Epithelial cell of prostate (primary cell): ENCODE measurements around the gene ZBTB16.

ENCODE experiments used
- DNase-seq: peaks from one replicate; pipeline ENCODE4 v3.0.0-alpha.2; 2011; ENCODE audit warnings: low read depth, low spot score
- H3K27ac ChIP-seq: fragments of 450-650 bp; 2 replicates; pipeline ENCODE4 v1.5.1; 2017; ENCODE audit warnings: mild to moderate bottlenecking

ZBTB16 gene

DNA sequence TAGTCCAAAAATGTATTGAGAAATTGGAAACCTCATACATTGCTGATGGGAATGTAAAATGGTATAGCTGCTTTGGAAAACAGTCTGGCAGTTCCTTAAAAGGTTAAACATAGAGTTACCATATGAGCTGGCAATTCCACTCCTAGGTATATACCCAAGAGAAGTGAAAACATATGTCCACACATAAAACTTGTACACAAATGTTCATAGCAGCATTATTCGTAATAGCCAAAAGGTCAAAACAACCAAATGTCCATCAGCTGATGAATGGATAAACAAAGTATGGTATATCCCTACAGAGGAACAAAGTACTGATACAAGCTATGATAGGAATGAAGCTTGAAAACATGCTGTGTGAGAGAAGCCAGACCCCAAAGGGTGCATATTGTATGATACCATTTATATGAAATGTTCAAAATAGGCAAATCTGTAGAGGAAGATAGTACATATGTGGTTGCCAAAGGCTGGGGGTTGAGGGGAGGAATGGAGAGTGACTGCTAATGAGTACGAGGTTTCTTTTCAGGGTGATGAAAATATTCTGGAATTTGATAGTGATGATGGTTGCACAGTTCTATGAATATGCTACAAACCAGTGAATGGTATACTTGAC is 85.8 kb downstream of the ZBTB16 start:
- no peak overlapping the region for H3K27ac ChIP-seq
- DNase-seq: no peak

DNA sequence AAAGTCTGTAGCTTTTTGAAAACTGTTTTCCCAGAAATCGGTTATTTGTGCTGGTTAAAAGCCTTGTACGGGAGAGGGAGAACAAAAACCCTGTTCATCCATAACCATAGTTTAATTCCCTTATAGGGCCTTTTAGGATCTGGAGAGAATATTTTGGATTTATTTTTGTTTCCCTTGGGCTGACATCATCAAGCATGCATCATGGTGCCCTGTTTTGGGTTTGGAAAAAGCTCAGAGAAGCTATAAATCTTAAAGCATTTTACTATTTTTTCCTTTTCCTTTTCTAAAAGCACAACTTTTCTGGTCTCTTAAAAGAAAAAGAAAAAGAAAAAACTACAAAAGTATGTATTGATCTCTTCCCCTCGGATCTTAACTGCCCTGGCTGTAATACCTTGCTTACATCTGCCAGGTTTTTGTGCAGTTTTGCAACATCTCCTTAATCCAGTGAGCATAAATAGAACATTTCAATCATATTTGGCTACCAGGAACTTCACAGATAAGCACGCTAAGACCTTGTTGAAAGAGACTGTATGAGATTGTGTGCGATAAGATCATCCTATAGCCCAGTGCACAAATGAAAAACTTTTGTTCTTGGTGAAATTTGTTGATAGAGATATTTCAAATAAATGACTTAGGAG is 88.0 kb downstream of the ZBTB16 start:
- H3K27ac ChIP-seq: no peak overlapping the region
- no peak for DNase-seq

DNA sequence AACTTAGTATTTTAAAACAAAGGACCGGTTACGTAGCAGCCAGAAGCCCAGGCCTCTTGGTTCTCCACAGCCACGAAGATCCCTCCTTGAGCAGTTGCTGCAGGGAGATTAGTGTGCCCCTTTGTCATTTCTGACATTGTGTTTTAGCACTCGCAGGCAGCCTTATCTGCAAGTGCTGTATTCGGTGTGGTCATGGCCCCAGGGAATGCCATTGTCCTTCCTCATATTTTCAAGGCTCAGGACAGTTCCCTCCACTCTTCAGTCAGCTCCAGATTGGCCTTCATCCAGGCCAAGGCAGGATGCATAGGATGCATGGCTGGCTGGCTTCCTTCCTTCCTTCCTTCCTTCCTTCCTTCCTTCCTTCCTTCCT is 88.5 kb downstream of the ZBTB16 start:
- H3K27ac ChIP-seq: no peak overlapping the region

DNA sequence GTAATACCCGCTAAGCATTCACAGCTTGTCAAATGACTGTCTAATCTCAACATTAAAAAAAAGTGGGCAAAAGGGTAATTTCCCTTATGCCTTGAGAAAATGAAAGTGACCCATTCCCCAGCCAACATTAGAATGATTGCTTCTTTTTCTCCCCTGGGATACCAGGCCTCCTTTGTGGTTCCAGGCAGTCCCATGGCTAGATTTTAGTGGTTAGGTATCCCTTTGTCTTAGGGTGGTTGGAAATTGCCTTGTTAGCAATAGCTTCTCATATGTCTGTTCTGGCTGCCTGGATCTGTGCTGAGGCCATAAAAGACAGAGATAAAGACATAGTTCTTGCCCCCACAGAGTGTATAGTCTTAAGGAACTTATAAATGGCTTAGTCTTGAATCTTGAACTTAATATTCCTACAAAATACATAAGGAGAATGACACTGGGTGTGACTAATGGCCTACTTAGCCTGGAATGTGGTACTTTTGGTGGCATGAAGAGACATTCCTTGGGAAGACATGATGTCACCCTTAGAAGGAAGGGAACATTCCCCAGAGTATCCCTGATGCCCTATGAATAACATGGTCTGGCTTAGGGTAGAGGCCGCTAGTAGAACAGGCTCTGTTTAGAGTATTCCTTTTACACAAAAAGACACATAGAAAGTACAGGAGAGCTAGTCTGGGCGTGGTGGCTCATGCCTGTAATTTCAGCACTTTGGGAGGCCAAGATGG is 90.3 kb downstream of the ZBTB16 start:
- DNase-seq: no peak

More for the DNA sequence above, 88.5 kb downstream of the ZBTB16 start:
- DNase-seq: no peak

DNA sequence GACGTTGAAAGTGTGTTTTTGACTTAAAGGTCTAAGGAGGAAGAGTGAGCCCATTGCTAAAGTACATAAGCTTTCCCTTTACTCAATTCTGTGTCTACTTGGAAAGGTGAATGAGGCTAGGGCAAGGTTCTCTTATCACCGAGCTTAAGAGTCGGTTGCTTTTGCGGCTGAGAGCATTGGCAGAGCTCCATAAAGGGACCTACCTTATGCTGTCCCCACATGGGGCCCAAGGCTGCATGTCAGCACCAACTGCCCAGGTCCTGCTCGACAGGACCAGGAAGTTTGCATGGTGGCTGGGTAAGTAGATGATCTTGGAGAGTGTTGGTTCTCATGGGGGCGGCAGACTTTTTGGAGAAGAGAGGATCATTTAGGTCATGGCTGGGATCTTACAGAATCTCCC is 91.2 kb downstream of the ZBTB16 start:
- no peak overlapping the region for H3K27ac ChIP-seq
- no peak for DNase-seq

More for the DNA sequence above, 90.3 kb downstream of the ZBTB16 start:
- H3K27ac ChIP-seq: no peak overlapping the region

DNA sequence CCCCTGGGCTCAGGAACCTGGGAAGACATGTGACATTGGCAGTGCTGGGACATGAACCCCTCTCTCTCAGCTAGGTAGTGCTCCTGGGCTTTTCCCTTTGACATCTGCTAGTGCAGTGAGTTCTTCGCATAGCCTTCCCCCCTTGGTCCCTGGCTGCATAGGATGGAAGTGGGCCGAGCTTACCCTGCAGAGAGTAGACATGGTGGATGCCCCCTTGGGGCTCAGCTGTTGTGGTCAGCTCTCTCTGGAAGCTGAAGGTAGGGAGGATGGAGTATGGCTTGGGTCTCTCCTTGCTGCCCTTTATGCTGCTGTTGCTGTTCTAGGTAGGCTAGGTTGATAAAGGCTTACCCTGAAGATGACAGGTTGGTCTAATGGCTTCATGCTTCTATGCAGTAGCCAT is 92.1 kb downstream of the ZBTB16 start:
- H3K27ac ChIP-seq: no peak overlapping the region
- no peak for DNase-seq

DNA sequence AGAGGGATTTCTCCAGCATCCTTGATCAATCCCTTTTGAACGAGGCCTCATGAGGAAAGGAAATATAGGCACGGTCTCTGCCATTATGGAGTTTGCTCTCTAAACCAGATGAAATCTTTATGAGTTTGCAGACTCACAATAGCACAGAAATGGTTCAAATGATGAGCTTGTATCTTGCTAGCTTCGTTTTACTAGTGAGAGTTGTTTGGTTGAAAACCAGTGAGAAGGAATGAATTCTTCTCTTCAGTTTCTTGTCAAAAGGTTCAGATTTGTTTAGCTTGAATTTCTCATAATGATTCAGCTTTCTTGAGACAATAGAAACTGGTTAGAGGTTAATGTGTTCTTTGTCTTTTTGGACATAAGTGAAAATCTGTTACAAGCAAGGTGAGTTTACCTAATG is 92.7 kb downstream of the ZBTB16 start:
- DNase-seq: no peak
- no peak overlapping the region for H3K27ac ChIP-seq

DNA sequence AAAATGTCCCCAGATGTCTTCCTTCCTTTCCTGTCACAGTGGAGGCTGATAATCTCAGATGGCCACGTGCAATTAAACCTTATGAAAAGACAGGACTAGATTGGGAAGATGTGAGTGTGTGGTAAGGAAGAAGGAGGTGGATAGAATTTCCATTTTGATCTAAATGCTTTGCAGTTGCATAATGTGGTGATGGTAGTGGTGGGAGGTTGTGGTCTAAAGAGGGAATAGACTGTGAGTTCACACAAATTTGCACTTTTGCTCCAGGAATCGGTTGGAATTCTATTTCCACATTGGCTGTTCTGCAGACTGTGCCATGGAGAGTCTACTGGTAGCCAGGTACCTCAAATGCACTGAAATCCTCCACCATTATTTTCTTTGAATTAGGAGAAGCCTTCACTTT is 93.3 kb downstream of the ZBTB16 start:
- H3K27ac ChIP-seq: no peak overlapping the region
- DNase-seq: no peak

DNA sequence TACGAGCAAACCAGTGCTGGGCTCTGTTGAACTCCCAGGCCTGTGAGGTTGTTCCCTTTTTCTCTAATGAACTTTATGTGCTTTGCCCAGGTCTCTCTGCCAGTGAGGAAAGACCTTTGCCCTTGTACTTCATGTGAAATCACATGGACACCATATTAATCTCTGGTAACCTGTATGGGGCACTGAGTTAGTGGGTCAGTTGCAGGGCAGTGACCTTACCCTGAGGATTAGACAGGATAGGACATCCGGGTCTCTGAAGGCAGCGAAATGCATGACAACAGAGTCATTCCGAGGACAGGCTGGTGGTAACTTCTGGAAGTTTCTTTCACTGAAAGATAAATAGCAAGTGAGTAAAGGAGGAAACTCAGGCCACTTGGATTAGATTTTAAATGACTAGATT is 93.7 kb downstream of the ZBTB16 start:
- no peak for DNase-seq
- no peak overlapping the region for H3K27ac ChIP-seq

DNA sequence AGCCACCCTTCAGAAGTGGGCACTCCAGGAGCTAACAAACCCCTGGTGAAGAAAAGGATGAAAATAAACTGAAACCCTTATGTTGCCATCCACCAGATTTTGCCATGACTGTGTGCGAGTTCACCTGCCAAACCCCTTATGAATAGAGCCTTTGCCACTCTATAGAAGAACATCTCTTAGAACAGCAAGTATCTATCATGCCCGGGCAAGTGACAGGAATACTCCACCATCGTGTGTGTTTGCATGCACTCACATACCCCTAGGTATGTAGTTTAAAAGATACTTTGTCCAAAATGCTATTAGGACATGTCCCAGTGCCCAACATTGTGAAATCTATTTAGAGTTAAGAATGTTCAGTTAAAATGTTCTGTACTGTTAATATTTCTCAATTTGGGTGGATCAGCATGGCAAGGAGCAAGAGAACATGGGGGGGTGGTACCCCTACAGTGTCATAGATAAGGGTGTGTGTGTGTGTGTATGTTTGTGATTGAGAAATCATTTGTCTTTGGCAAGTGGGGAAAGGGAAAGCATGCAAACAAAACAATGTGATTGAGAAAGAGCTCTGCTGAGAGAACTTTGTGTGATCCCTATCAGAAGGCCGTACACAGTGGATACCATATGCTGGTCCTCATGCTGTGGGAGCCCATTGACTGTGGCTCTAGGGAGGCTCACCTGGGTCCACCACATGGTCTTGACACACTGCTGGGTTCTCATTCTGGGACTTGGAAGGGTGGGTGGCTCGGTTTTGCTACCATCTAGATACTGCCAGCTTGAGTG is 94.9 kb downstream of the ZBTB16 start:
- peak overlapping the region; percentile 21 for H3K27ac ChIP-seq
- peak; percentile 10 for DNase-seq

DNA sequence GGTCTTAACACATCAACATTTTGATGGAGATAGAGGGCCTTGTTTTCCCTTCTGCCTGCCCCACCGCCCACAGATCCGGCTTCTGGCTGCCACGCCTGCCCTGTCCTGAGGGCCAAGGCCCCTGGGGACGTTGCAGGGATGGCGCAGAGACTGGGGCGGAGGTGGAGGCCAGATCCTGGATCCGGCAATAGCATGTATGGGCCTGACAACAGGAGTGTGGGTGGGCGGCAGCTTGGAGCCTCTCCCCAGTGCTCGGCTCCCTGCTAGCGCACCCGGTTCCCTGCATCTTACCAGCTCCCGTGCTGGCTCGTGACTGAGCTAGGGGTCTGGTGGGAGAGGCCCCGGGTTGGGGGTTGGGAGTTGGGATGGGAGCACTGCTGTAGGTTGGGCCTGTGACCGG is 95.6 kb downstream of the ZBTB16 start:
- H3K27ac ChIP-seq: peak overlapping the region; percentile 21
- DNase-seq: no peak

DNA sequence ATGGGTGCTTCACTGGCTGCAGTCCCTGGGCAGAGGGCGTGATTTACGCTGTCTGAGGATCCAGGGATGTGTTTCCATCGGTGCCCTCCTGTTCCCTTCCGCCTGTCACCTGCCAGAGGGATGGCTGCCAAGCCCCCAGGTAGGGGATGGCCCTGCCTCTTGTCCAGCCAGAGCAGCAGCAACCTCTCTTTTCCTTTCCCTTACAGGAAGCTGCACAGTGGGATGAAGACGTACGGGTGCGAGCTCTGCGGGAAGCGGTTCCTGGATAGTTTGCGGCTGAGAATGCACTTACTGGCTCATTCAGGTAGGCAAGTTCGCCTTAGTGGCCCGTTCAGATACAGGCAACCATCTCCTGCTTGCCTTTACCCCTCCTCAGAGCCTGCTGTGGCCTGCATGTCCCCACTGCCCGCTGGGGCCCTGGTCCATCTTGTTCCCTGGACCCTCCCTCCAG is 96.6 kb downstream of the ZBTB16 start:
- H3K27ac ChIP-seq: no peak overlapping the region
- no peak for DNase-seq

DNA sequence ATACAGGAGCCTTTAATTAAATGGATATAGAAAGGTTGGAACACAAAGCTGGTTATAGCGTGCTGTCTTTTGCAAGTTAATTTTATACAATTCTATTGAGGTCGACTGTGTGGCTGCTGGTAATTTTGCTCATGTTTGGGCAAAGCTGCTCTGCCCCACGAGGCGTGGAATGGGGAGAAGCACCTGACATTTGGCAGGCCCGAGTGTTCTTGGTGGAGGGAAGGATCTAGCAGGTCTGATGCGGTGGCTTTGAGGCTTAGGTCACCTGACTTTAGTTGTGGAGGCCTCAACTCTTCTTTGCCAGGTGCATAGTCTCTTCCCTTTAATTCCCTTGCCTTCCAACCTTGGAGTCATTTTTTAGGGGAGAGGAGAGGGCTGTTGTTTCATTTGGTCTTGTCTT is 97.3 kb downstream of the ZBTB16 start:
- H3K27ac ChIP-seq: no peak overlapping the region
- DNase-seq: no peak

DNA sequence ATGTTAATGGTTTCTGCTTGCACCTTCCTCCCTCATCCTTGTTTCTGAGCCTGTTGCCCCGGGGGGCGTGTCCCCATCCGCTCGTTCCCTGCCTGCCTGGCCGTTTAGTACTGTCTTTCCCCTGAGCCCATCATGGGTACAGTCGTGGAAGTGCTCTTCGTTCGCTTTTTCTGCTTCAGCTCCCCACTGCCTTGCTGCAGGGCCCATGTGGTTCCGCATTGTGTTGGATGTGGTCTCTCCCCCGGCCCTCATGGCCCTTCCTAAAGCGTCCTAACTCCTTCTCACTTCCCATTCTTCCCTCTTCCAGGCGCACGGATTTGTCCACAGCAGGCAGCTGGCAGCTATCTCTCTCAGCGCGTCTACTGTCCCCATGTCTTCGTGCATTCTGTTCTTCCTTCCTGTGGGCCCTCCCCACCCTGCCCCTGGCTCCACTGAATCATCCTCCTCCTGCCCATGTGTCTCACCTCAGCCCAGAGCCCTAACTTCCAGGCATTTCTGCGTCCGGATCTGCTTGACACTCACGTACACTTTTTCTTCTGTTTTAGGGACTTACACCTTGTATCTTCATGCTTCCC is 98.1 kb downstream of the ZBTB16 start:
- no peak overlapping the region for H3K27ac ChIP-seq
- no peak for DNase-seq

DNA sequence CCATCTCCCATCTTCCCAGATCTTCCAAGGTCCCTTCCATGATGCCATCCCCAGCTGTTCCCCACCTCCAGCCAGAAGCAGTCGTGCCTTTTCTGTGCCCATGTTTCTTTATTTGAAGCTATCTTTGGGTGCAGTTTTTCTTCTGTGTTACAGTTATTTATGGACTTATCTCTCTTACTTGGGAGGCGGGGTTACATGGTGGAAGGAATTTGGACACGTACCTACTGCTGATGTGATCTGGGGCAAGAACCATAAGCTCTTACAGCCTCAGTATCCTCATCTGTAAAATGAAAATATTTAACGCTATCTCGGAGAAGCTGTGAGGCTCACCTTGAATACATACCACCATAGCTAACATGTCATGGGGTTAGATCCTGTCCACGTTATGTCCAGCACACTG is 98.9 kb downstream of the ZBTB16 start:
- no peak overlapping the region for H3K27ac ChIP-seq
- DNase-seq: no peak

DNA sequence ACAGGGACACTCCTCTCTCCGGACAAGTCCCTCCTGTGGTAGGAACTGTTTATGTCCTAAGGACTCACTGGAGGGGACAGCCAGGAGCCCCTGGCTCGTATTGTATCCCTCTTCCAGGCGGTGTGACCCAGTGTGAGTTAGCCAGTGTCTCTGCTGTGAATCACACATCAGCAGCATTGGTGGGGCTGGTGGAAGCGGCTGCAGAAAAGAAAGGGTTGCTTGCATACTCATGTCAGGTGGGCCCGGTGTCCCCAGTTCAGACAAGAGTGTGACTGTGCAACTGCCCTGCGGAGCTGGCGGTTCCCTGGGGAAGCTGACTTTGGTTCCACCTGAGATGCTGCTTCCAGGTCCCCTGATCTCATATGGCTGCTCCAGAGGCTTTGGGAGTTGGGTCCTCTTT is 99.4 kb downstream of the ZBTB16 start:
- no peak overlapping the region for H3K27ac ChIP-seq
- DNase-seq: peak; percentile 16

DNA sequence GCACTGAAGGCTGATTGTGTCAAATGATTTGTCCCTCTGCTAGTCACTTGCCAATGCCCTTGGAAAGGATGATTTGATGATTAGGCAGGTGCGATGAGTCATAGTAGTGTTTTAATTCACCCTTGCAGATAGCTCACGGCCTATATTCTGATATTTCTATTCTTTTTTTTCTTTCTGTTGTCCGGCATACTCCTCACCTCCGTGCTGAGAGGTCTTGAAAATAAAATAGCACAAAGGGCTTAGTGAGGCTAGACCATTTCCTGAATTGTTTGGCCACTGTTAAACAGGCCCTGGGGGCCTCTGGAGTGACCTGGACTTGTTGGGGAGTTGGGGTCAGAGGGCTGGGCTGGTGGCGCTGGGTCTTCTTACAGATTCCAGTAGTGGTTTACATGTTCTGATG is 99.8 kb downstream of the ZBTB16 start:
- DNase-seq: no peak
- peak overlapping the region; percentile 64 for H3K27ac ChIP-seq

DNA sequence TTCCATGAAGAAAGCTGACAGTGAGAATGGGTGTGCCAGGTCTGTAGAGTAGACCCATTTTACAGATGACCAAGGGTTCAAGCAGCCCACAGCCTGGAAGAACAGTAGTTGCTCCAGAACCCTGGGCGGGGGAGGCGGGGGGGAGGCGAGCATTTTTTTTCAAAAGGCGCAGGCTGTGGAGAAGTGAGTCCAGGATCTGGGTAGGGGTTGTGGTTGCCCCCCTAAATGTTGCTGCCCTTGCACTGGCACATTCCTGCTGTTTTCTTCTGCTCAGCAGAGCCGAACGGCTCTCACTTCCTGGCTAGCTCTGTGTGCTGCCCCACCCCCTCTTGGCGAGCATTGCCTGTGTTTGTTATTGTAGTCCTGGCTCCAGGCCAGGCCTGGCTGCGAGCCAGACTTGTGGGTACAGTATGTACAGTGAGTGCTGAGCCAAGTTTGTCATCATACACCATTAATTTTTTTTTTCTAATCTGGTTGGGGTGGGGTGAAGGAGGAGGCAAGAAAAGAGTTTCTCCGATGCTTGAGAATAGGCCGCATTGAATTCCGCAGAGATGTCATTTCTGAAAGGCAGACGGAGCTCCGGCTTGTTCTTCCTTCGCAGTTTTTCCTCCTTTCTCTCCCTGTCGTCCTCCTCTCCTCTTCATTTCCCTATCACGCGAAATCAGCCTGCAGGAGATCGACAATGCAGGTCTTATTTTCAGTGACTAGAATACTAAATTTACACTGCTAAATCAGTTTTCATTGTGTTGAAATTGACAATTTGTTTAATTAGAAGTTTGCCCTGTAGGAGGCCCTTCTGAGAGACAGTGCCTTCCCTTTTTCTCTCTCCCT is 100.5 kb downstream of the ZBTB16 start:
- H3K27ac ChIP-seq: peak overlapping the region; percentile 64
- peak; percentile 92 for DNase-seq

DNA sequence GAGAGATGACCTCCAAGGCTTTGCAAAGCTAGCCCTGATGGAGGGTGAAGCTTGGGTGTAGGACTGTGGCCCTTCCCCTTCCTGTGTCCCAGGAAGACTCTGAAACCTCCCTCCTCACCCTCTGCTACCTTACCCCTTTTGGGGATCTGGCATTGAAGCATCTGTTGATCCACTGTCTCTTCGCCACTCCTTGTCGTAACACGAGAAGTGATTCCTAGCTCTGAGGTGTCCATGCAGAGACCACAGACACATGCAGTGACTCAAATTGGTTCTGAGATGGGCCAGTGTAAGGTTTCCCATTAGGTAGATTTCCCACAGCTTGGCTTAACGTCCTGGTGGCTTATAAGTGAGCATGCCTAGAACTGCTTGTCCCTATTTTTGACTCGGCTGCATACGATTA is 101.4 kb downstream of the ZBTB16 start:
- no peak for DNase-seq
- H3K27ac ChIP-seq: peak overlapping the region; percentile 64
